Uterus (tissue), 2 donors: ENCODE data around the gene IQCH.

Experiments used
- POLR2A ChIP-seq, 2 donors: fragments of 450-650 bp; IDR thresholded peaks; one replicate each; pipeline ENCODE4 v1.6.1; 2016; ENCODE audit warnings: antibody characterized with exemption in 2 of 2, mild to moderate bottlenecking in 1 of 2, moderate library complexity in 1 of 2
- TF ChIP-seq, protein P1 (sequence below), 4 experiments: fragments of 200-600 bp in 2 of 4; fragments of 450-650 bp in 2 of 4; sonication (generic) in 2 of 4; IDR thresholded peaks; one replicate each; pipeline ENCODE4 v1.5.1; 2016 to 2019; ENCODE audit warnings: antibody characterized with exemption in 4 of 4, mild to moderate bottlenecking in 2 of 4, moderate library complexity in 1 of 4

GRCh38 chr15:67396114-67396513 is 141.5 kb downstream of the IQCH start:
- TF ChIP-seq POLR2A (IDR thresholded peaks at IDR 0.05): no peak
- TF ChIP-seq, protein P1, sequence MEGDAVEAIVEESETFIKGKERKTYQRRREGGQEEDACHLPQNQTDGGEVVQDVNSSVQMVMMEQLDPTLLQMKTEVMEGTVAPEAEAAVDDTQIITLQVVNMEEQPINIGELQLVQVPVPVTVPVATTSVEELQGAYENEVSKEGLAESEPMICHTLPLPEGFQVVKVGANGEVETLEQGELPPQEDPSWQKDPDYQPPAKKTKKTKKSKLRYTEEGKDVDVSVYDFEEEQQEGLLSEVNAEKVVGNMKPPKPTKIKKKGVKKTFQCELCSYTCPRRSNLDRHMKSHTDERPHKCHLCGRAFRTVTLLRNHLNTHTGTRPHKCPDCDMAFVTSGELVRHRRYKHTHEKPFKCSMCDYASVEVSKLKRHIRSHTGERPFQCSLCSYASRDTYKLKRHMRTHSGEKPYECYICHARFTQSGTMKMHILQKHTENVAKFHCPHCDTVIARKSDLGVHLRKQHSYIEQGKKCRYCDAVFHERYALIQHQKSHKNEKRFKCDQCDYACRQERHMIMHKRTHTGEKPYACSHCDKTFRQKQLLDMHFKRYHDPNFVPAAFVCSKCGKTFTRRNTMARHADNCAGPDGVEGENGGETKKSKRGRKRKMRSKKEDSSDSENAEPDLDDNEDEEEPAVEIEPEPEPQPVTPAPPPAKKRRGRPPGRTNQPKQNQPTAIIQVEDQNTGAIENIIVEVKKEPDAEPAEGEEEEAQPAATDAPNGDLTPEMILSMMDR (IDR thresholded peaks at IDR 0.05): no peak
